Measurements from ENCODE around the gene SUN5. TPM values are rescaled to one million over a fixed set of nuclear protein-coding genes. Genes with fewer than 3 reads are reported as not detected.
A peak's percentile ranks its signal among the peaks of the same experiment; 100 is the strongest.

SUN5 gene
- total and polyA plus RNA-seq, 8 donors = not detected

GRCh38 chr20:33026779-33027759, 22.8 kb upstream of the SUN5 start:
- intact Hi-C loops (cut with DNase I) = no loop called here
- DNase-seq = no peak
- Histone ChIP-seq H3K9me3 (no peaks in the 10 kb centered on the region), H3K36me3 (no peaks in the 10 kb centered on the region), H3K4me1 (no peaks in the 10 kb centered on the region), H3K27me3 (peaks cover 0 to 18% of the 10 kb centered on the region in 2 donors), H3K4me3 (no peak overlapping the region), H3K27ac (no peak overlapping the region)
- ATAC-seq = no peak
- no peak for TF ChIP-seq CTCF (IDR thresholded peaks at IDR 0.05)

DNA sequence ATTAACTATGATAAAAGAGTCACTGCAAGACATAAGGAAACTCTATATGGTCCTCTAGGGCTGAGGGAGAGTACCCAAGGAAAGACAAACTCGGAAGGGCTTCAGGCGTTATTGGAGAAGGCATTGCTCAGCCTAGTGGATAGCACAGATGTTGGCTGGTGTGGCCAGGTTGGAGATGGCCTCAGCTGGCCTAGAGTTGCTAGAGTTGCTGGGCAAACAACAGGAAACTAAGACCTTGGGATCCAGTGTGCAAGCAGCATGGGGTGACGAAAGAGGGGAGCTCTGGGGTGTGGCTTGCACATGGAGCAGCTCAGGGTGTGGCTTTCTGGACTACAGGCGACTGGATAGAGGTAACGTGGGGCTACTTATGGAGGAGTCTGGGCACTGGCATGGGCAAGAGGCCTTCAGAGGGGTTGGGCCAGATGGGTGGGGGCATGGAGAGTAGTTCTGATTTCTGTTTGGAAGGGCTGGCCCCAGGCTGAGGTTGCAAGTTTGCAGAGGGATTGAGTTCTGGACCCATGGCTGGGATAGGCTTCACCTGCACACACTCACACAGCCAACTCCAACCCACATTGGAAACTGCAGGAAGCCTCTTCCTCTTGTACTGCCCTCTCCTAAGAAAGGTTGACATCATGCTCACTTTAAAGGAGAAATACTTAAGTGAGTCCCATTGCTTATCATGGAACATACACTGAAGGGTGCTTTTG, 22.0 kb upstream of the SUN5 start:
- Histone ChIP-seq H3K4me1 (no peaks in the 10 kb centered on the region), H3K27me3 (peaks cover 0 to 18% of the 10 kb centered on the region in 2 donors), H3K27ac (no peak overlapping the region), H3K9me3 (no peaks in the 10 kb centered on the region), H3K36me3 (no peaks in the 10 kb centered on the region), H3K4me3 (no peak overlapping the region)
- no peak for TF ChIP-seq CTCF (IDR thresholded peaks at IDR 0.05)
- ATAC-seq (peak; percentile 73), DNase-seq (no peak)
- intact Hi-C loops (cut with DNase I) = no loop called here

DNA sequence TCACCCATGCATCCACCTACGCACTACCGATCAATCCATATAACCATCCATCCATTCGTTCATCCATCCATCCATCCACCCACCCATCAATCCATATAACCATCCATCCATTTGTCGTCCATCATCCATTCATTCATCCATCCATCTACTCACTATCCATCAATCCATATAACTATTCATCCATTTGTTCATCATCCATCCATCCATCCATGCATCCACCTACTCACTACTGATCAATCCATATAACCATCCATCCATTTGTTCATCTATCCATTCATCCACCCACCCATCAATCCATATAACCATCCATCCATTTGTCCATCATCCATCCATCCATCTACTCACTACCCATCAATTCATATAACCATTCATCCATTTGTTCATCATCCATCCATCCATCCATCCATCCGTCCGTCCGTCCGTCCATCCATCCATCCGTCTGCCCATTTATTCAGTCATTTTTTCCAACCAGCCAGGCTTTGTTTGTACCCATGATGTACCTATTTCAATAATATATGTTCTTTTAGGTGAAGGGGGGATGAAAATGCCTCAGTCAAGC, 21.2 kb upstream of the SUN5 start:
- intact Hi-C loops (cut with DNase I) = no loop called here
- Histone ChIP-seq H3K9me3 (no peaks in the 10 kb centered on the region), H3K4me3 (no peak overlapping the region), H3K27ac (no peak overlapping the region), H3K4me1 (no peaks in the 10 kb centered on the region), H3K27me3 (peaks cover 0 to 12% of the 10 kb centered on the region in 2 donors), H3K36me3 (no peaks in the 10 kb centered on the region)
- DNase-seq = no peak
- no peak for ATAC-seq
- no peak for TF ChIP-seq CTCF (IDR thresholded peaks at IDR 0.05)

- Histone ChIP-seq H3K36me3 (no peaks in the 10 kb centered on the region), H3K4me1 (no peaks in the 10 kb centered on the region), H3K4me3 (no peak overlapping the region), H3K9me3 (no peaks in the 10 kb centered on the region), H3K27ac (no peak overlapping the region), H3K27me3 (peaks cover 0 to 7% of the 10 kb centered on the region in 2 donors)
- no peak for TF ChIP-seq CTCF (IDR thresholded peaks at IDR 0.05)
- no peak for ATAC-seq
- DNase-seq = no peak
- intact Hi-C loops (cut with DNase I) = no loop called here
Measured at GRCh38 chr20:33024609-33025317, 20.5 kb upstream of the SUN5 start.

Measured in left lung (tissue), 10 donors.